ENCODE results near the gene CAMKK2. TPM values are rescaled to one million over a fixed set of nuclear protein-coding genes. Genes with fewer than 3 reads are reported as not detected.

CAMKK2 gene
- total and polyA plus RNA-seq, 9 of the 15 experiments (the other 6 are each of a cell fraction or from before 2014, with no cell fraction given) = 4.3 to 32.0 (median 18.2) TPM

- no peak for TF ChIP-seq ZFP91 (CRISPR knock-in tag; IDR thresholded peaks at IDR 0.05)
- no peak for TF ChIP-seq MTF1 (CRISPR knock-in tag; IDR thresholded peaks at IDR 0.05; ENCODE audit: borderline replicate concordance)
- no peak for TF ChIP-seq CREB1 (IDR thresholded peaks at IDR 0.05)
- no peak for TF ChIP-seq CREB1 (CRISPR knock-in tag; IDR thresholded peaks at IDR 0.05)
- TF ChIP-seq NBN (IDR thresholded peaks at IDR 0.05; ENCODE audit: low read depth) = peak; percentile 36; the same call in 1 of the 2 replicates
- peak; percentile 53; the same call in 1 of the 2 replicates for TF ChIP-seq ZBTB7A (IDR thresholded peaks at IDR 0.05; ENCODE audit: borderline replicate concordance, control insufficient read depth, low read depth, low read length)
- no peak for TF ChIP-seq IRF9 (tag; IDR thresholded peaks at IDR 0.05)
- no peak for TF ChIP-seq RCOR1 (IDR thresholded peaks at IDR 0.05; ENCODE audit: borderline replicate concordance in 1 of 2, low read depth in 2 of 2, low read length in 2 of 2)
- TF ChIP-seq TBL1XR1 (IDR thresholded peaks at IDR 0.05; ENCODE audit: low read length in 2 of 2) = no peak
- no peak for TF ChIP-seq ZBTB2 (IDR thresholded peaks at IDR 0.05)
- no peak for TF ChIP-seq ZNF212 (CRISPR knock-in tag; IDR thresholded peaks at IDR 0.05)
- no peak for TF ChIP-seq ADNP (tag; IDR thresholded peaks at IDR 0.05)
- no peak for TF ChIP-seq PPARD (CRISPR knock-in tag; IDR thresholded peaks at IDR 0.05)
- TF ChIP-seq GABPA (tag; conservative IDR thresholded peaks at IDR 0.05; ENCODE audit: low read depth) = peak; percentile 53; the same call in 1 of the 2 replicates
- TF ChIP-seq BRF2 (IDR thresholded peaks at IDR 0.05; ENCODE audit: borderline replicate concordance, insufficient read depth, insufficient read length) = no peak
- TF ChIP-seq COPS2 (conservative IDR thresholded peaks at IDR 0.05) = no peak
- TF ChIP-seq PRMT5 (CRISPR knock-in tag; IDR thresholded peaks at IDR 0.05) = no peak
- no peak for TF ChIP-seq FOXJ2 (tag; IDR thresholded peaks at IDR 0.05)
- no peak for TF ChIP-seq EWSR1 (IDR thresholded peaks at IDR 0.05; ENCODE audit: borderline replicate concordance, low read depth, partially characterized antibody)
- no peak; the same call in 1 of the 2 replicates for TF ChIP-seq SIN3B (IDR thresholded peaks at IDR 0.05; ENCODE audit: low read depth)
- TF ChIP-seq SRSF9 (IDR thresholded peaks at IDR 0.05; ENCODE audit: borderline replicate concordance, low read depth, low read length) = no peak
- peak; percentile 24 for TF ChIP-seq HCFC1 (IDR thresholded peaks at IDR 0.05; ENCODE audit: low read depth, low read length)
- no peak for TF ChIP-seq RAD21 (CRISPR knock-in tag; conservative IDR thresholded peaks at IDR 0.05 in 1 of 2, IDR thresholded peaks at IDR 0.05 in 1 of 2)
Observed at GRCh38 chr12:121296618-121297434, at the start of gene CAMKK2 (continued).

All from K562 (cell line).